Coronary artery (tissue), 2 donors: ENCODE measurements around the gene FBXL19.

ENCODE experiments used
- DNase-seq: peaks from one replicate; pipeline ENCODE4 v3.0.0-alpha.2; 2017; ENCODE audit warnings: low spot score
- H3K27ac ChIP-seq, 2 donors: fragments of 200-600 bp; sonication (generic); one replicate each; pipeline ENCODE4 v1.5.1; 2016 to 2019
- H3K4me3 ChIP-seq: fragments of 200-600 bp; sonication (generic); 2 replicates; pipeline ENCODE4 v1.5.1; 2016; ENCODE audit warnings: mild to moderate bottlenecking, moderate library complexity
- CTCF ChIP-seq: fragments of 200-600 bp; sonication (generic); IDR thresholded peaks from one replicate; pipeline ENCODE4 v1.5.1; 2019; ENCODE audit warnings: antibody characterized with exemption

FBXL19 gene

GRCh38 chr16:30892670-30893416 is 30.5 kb upstream of the FBXL19 start:
- DNase-seq, result no peak

GRCh38 chr16:30893417-30893743 is 30.0 kb upstream of the FBXL19 start:
- no peak for DNase-seq
- Histone ChIP-seq H3K4me3 (peak overlapping the region; percentile 82), H3K27ac (peak overlapping the region; percentile 86 to 100)
- TF ChIP-seq CTCF, result no peak

More at GRCh38 chr16:30892670-30893416, 30.5 kb upstream of the FBXL19 start:
- Histone ChIP-seq H3K27ac (peak overlapping the region; percentile 86 to 100), H3K4me3 (peak overlapping the region; percentile 82)
- no peak for TF ChIP-seq CTCF

- DNase-seq, result peak; percentile 93
- peak within 1 kb of the TSS; percentile 86 to 100 for H3K27ac ChIP-seq
These were observed 29.4 kb upstream of the FBXL19 start, which contains the start of gene BCL7C for GRCh38 chr16:30893744-30894539. Gene BCL7C, minus strand, starts transcription at chr16:30894077. Its CDS starts 133 bp downstream, at chr16:30893944.

GRCh38 chr16:30894540-30895368 is 28.6 kb upstream of the FBXL19 start:
- peak overlapping the region; percentile 82 for H3K4me3 ChIP-seq
- peak overlapping the region; percentile 86 to 100 for H3K27ac ChIP-seq
- no peak for TF ChIP-seq CTCF
- no peak for DNase-seq

More at GRCh38 chr16:30893744-30894539, 29.4 kb upstream of the FBXL19 start, which contains the start of gene BCL7C:
- H3K4me3 ChIP-seq, result peak within 1 kb of the TSS; percentile 82
- TF ChIP-seq CTCF, result peak; percentile 22

GRCh38 chr16:30895627-30896260 is 27.6 kb upstream of the FBXL19 start:
- no peak for DNase-seq
- Histone ChIP-seq H3K4me3 (peak overlapping the region; percentile 77), H3K27ac (peak overlapping the region; percentile 97 to 100)
- TF ChIP-seq CTCF, result no peak

- peak; percentile 92 for DNase-seq
- no peak for TF ChIP-seq CTCF
- peak within 1 kb of the TSS; percentile 97 to 100 for H3K27ac ChIP-seq
- H3K4me3 ChIP-seq, result peak within 1 kb of the TSS; percentile 77
These were observed 27.0 kb upstream of the FBXL19 start, which contains the start of gene CTF1 for GRCh38 chr16:30896261-30896888. Gene CTF1, plus strand, starts transcription at chr16:30896614. Its CDS starts 30 bp downstream, at chr16:30896644.
